OCI-LY3 (cell line): ENCODE data around the gene KCNIP1.

Source experiments
- EZH2phosphoT487 ChIP-seq: fragments of 200-600 bp; shearing (Covaris generic); IDR thresholded peaks from 2 replicates; pipeline ENCODE4 v1.6.1; 2018; ENCODE audit warnings: antibody characterized with exemption, mixed run types, low read depth
- TF ChIP-seq, protein P1 (sequence below): fragments of 200-600, 300-600 bp; sonication (generic); IDR thresholded peaks from 2 replicates; pipeline ENCODE4 v1.5.1; 2014; ENCODE audit warnings: antibody characterized with exemption, low read length, low read depth

GRCh38 chr5:170720179-170720578, 216.4 kb downstream of the KCNIP1 start:
- TF ChIP-seq, protein P1, sequence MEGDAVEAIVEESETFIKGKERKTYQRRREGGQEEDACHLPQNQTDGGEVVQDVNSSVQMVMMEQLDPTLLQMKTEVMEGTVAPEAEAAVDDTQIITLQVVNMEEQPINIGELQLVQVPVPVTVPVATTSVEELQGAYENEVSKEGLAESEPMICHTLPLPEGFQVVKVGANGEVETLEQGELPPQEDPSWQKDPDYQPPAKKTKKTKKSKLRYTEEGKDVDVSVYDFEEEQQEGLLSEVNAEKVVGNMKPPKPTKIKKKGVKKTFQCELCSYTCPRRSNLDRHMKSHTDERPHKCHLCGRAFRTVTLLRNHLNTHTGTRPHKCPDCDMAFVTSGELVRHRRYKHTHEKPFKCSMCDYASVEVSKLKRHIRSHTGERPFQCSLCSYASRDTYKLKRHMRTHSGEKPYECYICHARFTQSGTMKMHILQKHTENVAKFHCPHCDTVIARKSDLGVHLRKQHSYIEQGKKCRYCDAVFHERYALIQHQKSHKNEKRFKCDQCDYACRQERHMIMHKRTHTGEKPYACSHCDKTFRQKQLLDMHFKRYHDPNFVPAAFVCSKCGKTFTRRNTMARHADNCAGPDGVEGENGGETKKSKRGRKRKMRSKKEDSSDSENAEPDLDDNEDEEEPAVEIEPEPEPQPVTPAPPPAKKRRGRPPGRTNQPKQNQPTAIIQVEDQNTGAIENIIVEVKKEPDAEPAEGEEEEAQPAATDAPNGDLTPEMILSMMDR, result no peak
- no peak for TF ChIP-seq EZH2phosphoT487
